ENCODE results near the gene CDC37L1.

DNA sequence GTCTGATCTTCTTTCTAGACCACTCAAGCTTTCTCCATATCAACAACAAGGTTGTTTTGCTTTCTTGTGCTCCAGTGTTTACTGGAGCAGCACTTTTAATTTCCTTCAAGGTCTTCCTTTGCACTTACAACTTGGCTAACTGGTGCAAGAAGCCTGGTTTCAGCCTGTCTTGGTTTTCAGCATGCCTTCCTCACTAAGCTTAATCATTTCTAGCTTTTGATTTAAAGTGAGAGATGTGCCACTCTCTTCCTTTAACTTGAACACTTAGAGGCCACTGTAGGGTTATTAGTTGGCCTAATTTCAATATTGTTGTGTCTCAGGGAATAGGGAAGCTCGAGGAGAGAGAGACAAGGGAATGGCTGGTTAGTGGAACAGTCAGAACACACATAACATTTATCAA lies 48.2 kb downstream of the CDC37L1 start:
- TF ChIP-seq, protein P1, sequence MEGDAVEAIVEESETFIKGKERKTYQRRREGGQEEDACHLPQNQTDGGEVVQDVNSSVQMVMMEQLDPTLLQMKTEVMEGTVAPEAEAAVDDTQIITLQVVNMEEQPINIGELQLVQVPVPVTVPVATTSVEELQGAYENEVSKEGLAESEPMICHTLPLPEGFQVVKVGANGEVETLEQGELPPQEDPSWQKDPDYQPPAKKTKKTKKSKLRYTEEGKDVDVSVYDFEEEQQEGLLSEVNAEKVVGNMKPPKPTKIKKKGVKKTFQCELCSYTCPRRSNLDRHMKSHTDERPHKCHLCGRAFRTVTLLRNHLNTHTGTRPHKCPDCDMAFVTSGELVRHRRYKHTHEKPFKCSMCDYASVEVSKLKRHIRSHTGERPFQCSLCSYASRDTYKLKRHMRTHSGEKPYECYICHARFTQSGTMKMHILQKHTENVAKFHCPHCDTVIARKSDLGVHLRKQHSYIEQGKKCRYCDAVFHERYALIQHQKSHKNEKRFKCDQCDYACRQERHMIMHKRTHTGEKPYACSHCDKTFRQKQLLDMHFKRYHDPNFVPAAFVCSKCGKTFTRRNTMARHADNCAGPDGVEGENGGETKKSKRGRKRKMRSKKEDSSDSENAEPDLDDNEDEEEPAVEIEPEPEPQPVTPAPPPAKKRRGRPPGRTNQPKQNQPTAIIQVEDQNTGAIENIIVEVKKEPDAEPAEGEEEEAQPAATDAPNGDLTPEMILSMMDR (IDR thresholded peaks at IDR 0.05 in 8 of 11, conservative IDR thresholded peaks at IDR 0.05 in 3 of 11), result no peak
- no peak for TF ChIP-seq POLR2AphosphoS5 (IDR thresholded peaks at IDR 0.05)

All from spleen (tissue), 7 donors.